ENCODE results near the gene PDGFRA.
A peak's percentile ranks its signal among the peaks of the same experiment; 100 is the strongest.

PDGFRA gene

DNA sequence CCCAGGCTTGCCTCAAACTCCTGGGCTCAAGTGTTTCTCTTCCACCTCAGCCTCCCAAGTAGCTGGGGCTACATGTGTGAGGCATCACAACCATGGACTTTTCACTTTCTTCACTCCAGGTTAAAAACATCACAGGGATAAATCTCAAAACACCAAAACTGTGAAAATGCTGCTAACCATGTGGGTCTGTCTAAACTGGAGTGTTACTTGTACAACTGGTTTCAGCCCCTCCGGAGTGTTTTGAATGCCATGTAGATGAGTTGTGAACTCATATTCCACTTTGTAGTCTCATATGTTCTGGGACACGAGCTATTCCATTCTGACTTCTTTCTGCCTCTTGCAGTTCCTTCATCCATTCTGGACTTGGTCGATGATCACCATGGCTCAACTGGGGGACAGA lies 43.0 kb downstream of the PDGFRA start:
- TF ChIP-seq, protein P1, sequence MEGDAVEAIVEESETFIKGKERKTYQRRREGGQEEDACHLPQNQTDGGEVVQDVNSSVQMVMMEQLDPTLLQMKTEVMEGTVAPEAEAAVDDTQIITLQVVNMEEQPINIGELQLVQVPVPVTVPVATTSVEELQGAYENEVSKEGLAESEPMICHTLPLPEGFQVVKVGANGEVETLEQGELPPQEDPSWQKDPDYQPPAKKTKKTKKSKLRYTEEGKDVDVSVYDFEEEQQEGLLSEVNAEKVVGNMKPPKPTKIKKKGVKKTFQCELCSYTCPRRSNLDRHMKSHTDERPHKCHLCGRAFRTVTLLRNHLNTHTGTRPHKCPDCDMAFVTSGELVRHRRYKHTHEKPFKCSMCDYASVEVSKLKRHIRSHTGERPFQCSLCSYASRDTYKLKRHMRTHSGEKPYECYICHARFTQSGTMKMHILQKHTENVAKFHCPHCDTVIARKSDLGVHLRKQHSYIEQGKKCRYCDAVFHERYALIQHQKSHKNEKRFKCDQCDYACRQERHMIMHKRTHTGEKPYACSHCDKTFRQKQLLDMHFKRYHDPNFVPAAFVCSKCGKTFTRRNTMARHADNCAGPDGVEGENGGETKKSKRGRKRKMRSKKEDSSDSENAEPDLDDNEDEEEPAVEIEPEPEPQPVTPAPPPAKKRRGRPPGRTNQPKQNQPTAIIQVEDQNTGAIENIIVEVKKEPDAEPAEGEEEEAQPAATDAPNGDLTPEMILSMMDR (IDR thresholded peaks at IDR 0.05; ENCODE audit: extremely low read depth, missing control alignments): no peak
- DNase-seq (ENCODE audit: low spot score): no peak

GRCh38 chr4:54274264-54274663 lies 45.2 kb downstream of the PDGFRA start:
- TF ChIP-seq, protein P1 (IDR thresholded peaks at IDR 0.05; ENCODE audit: extremely low read depth, missing control alignments): no peak
- no peak for DNase-seq (ENCODE audit: low spot score)

GRCh38 chr4:54274795-54275665 lies 45.9 kb downstream of the PDGFRA start:
- TF ChIP-seq, protein P1 (IDR thresholded peaks at IDR 0.05; ENCODE audit: extremely low read depth, missing control alignments): no peak
- DNase-seq (ENCODE audit: low spot score): no peak

- no peak for DNase-seq (ENCODE audit: low spot score)
- TF ChIP-seq, protein P1 (IDR thresholded peaks at IDR 0.05; ENCODE audit: extremely low read depth, missing control alignments): no peak
Measured at GRCh38 chr4:54276641-54277430, 47.7 kb downstream of the PDGFRA start.

DNA sequence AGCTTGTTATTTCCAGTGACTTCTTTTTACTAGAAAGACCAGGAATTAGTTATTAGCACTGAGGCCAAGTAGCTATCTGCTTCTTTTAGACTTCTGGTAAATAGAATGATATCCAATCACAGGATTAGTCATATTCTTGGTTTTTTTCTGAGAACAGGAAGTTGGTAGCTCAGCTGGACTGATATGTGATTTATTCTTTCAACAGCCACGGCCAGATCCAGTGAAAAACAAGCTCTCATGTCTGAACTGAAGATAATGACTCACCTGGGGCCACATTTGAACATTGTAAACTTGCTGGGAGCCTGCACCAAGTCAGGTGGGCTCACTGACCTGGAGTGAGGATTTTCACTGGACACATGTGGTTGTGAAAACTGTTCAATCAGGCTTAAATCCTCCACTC lies 48.6 kb downstream of the PDGFRA start:
- TF ChIP-seq, protein P1 (IDR thresholded peaks at IDR 0.05; ENCODE audit: extremely low read depth, missing control alignments): no peak
- DNase-seq (ENCODE audit: low spot score): peak; percentile 20

DNA sequence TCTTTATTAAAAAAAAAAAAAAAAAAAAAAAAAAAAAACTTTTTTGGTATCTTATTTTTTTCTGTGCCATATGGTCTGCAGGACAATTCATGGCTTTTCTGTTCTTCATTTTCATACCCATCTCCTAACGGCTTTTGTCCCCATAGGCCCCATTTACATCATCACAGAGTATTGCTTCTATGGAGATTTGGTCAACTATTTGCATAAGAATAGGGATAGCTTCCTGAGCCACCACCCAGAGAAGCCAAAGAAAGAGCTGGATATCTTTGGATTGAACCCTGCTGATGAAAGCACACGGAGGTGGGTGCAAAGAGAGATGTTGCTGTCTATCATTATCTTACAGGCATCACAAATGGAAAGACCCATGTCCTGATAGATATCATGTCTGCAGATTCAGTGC lies 49.1 kb downstream of the PDGFRA start:
- TF ChIP-seq, protein P1 (IDR thresholded peaks at IDR 0.05; ENCODE audit: extremely low read depth, missing control alignments): no peak
- no peak for DNase-seq (ENCODE audit: low spot score)

Data from GM20000 (cell line).